Measurements from ENCODE around the gene FRMPD2.

- TF ChIP-seq CTCF (IDR thresholded peaks at IDR 0.05) = no peak
- TF ChIP-seq POLR2A (IDR thresholded peaks at IDR 0.05) = no peak
Measured at GRCh38 chr10:48195803-48196202, 78.7 kb downstream of the FRMPD2 start.

Data from adrenal gland (tissue), 5 donors.